Neural crest cell (in vitro differentiated cells): Measurements from ENCODE around the gene ATP1A1. TPM values are rescaled to one million over a fixed set of nuclear protein-coding genes. Genes with fewer than 3 reads are reported as not detected.

Experiments
- DNase-seq: peaks from one replicate; pipeline ENCODE4 v3.0.0; 2021; ENCODE audit warnings: low read depth, mixed read lengths, low spot score
- H3K27ac Mint-ChIP-seq: one replicate; pipeline ENCODE4 v1.8.0; 2021; ENCODE audit warnings: mild to moderate bottlenecking, mixed read lengths; ENCODE audit not compliant: unreplicated experiment
- H3K27me3 Mint-ChIP-seq: 2 replicates; pipeline ENCODE4 v1.8.0; 2021; ENCODE audit warnings: low read depth, mild to moderate bottlenecking, mixed read lengths
- H3K36me3 Mint-ChIP-seq: 2 replicates; pipeline ENCODE4 v1.8.0; 2021; ENCODE audit warnings: low read depth, mild to moderate bottlenecking, mixed read lengths
- H3K4me1 Mint-ChIP-seq: 2 replicates; pipeline ENCODE4 v1.8.0; 2021; ENCODE audit warnings: mixed read lengths
- H3K4me3 Mint-ChIP-seq: one replicate; pipeline ENCODE4 v1.8.0; 2021; ENCODE audit warnings: mild to moderate bottlenecking, mixed read lengths
- H3K9me3 Mint-ChIP-seq: 2 replicates; pipeline ENCODE4 v1.8.0; 2021; ENCODE audit warnings: mixed read lengths
- total RNA-seq: library from RNA; stranded (reverse); gene quantifications from 2 replicates; pipeline ENCODE4 v1.2.1, GENCODE V29; 2021
- TF ChIP-seq, protein P1 (sequence below): fragments of 200-600 bp; sonication (generic); conservative IDR thresholded peaks from 2 replicates; pipeline ENCODE4 v1.5.0; 2021; ENCODE audit warnings: antibody characterized with exemption, mild to moderate bottlenecking

The ATP1A1 gene
- total RNA-seq, 1 donor from 2014 or later, result 176 TPM

DNA sequence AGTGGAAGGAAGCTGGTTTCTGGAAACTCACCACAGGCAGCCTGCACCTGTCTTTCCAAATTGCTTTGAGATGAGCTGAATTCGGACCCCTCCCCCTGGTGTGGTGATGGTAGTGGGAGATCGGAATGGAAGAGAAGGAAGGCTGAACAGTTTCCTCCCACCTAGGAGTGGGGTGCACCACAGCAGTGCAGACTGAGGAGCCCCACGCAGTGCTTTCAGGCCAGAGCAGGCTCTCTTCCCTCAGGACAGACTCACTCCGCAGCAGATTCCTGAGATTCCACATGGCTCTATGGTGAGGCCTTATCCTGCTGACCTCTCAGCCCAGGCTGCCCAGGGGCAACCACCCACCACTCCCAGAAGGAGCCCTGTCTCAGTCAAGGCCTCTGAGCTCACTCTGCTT is 80.9 kb downstream of the ATP1A1 start:
- no peaks in the 10 kb centered on the region for H3K36me3 Mint-ChIP-seq
- H3K27ac Mint-ChIP-seq, result no peak overlapping the region
- no peak overlapping the region for H3K4me3 Mint-ChIP-seq
- no peak for DNase-seq
- TF ChIP-seq, protein P1, sequence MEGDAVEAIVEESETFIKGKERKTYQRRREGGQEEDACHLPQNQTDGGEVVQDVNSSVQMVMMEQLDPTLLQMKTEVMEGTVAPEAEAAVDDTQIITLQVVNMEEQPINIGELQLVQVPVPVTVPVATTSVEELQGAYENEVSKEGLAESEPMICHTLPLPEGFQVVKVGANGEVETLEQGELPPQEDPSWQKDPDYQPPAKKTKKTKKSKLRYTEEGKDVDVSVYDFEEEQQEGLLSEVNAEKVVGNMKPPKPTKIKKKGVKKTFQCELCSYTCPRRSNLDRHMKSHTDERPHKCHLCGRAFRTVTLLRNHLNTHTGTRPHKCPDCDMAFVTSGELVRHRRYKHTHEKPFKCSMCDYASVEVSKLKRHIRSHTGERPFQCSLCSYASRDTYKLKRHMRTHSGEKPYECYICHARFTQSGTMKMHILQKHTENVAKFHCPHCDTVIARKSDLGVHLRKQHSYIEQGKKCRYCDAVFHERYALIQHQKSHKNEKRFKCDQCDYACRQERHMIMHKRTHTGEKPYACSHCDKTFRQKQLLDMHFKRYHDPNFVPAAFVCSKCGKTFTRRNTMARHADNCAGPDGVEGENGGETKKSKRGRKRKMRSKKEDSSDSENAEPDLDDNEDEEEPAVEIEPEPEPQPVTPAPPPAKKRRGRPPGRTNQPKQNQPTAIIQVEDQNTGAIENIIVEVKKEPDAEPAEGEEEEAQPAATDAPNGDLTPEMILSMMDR, result no peak
- no peaks in the 10 kb centered on the region for H3K27me3 Mint-ChIP-seq
- peaks cover 24% of the 10 kb centered on the region for H3K4me1 Mint-ChIP-seq
- H3K9me3 Mint-ChIP-seq, result no peaks in the 10 kb centered on the region

Other genes starting within 250 kb of the ATP1A1 start
- 7.1 and 9.0 TPM in 2 replicates for gene CD58, start 197.8 kb downstream of the ATP1A1 start, total RNA-seq